ENCODE data around the gene INSC.

DNA sequence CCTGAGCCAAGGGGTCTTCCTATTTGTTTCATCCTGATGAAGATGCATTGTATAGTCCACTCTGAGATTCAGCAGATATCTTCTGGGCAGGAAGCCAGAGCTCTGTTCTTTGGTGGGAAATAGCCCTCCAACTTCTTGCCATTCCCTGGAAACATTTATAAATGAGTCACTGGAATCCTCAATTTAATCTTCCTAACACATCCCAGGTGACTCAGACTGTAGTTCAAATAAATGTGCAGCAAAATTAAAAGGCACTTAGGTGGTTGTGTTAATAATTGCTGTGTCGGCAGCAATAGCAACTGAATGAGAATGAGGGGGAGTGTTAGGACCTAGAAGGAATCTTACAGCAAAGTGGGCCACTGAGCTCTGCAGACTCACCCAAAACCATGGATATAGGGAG, 108.6 kb downstream of the INSC start:
- TF ChIP-seq, protein P1, sequence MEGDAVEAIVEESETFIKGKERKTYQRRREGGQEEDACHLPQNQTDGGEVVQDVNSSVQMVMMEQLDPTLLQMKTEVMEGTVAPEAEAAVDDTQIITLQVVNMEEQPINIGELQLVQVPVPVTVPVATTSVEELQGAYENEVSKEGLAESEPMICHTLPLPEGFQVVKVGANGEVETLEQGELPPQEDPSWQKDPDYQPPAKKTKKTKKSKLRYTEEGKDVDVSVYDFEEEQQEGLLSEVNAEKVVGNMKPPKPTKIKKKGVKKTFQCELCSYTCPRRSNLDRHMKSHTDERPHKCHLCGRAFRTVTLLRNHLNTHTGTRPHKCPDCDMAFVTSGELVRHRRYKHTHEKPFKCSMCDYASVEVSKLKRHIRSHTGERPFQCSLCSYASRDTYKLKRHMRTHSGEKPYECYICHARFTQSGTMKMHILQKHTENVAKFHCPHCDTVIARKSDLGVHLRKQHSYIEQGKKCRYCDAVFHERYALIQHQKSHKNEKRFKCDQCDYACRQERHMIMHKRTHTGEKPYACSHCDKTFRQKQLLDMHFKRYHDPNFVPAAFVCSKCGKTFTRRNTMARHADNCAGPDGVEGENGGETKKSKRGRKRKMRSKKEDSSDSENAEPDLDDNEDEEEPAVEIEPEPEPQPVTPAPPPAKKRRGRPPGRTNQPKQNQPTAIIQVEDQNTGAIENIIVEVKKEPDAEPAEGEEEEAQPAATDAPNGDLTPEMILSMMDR (IDR thresholded peaks at IDR 0.05) = no peak
- TF ChIP-seq POLR2A (IDR thresholded peaks at IDR 0.05) = no peak

Data from heart left ventricle (tissue), 13 donors.